GM12864 (cell line): ENCODE measurements around the gene HTR1D.

Experiments
- DNase-seq: peaks from one replicate; pipeline ENCODE4 v3.0.0-alpha.2; 2011; ENCODE audit warnings: low read depth
- H3K4me3 ChIP-seq: 2 replicates; pipeline ENCODE4 v1.5.1; 2011; ENCODE audit warnings: mild to moderate bottlenecking, low read depth, low read length, control low read depth
- CTCF ChIP-seq: IDR thresholded peaks from 2 replicates; pipeline ENCODE4 v1.5.1; 2011; ENCODE audit warnings: low read depth, mild to moderate bottlenecking, moderate library complexity, low read length, control low read depth, inconsistent platforms; ENCODE audit errors: missing control alignments

Gene HTR1D

DNA sequence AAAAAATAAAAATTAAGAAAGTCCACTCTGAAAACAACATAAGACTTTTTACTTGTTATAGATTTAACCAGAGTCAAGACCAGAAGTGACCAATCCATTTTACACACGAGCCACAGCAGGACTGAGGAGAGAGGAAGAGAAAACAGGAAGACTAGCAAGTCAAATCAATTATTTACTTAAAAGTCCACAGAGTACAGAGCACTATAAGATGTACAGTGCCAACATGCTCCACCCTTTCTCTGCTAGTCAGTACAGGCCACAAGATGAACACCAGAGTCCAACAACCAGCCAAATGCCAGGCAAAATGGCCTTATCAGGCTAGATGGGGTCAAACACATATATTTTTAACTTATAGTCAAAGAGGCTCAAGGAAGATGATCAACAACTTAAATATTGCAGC is 68.2 kb downstream of the HTR1D start:
- DNase-seq: no peak
- no peak overlapping the region for H3K4me3 ChIP-seq
- TF ChIP-seq CTCF: no peak

DNA sequence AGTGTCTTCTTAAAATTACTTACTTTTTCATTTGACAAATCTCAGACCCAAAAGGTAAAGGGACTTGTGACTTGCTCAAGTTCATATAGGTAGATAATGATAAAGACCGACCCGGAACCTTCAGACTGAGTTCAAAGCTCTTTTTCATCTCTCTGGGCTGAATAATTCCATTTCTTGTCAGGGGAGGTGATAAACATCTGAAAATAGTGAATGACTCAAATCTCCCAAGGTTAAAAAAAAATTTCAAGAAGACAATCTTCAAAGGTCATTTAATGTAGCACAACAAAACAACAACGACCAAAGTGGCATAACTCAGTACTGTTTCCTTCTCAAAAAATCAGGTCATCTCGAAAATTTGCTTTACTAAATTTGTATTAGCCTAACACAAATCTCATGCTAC is 69.2 kb downstream of the HTR1D start:
- DNase-seq: no peak
- no peak for TF ChIP-seq CTCF
- H3K4me3 ChIP-seq: no peak overlapping the region
